GM12891 (cell line): ENCODE measurements around the gene RFX2.

Source experiments
- POLR2AphosphoS5 ChIP-seq: IDR thresholded peaks from 2 replicates; pipeline ENCODE4 v1.6.1; 2011; ENCODE audit warnings: low read depth, low read length, control low read depth
- TAF1 ChIP-seq: IDR thresholded peaks from 2 replicates; pipeline ENCODE4 v1.6.1; 2011; ENCODE audit warnings: low read depth, low read length, control low read depth

DNA sequence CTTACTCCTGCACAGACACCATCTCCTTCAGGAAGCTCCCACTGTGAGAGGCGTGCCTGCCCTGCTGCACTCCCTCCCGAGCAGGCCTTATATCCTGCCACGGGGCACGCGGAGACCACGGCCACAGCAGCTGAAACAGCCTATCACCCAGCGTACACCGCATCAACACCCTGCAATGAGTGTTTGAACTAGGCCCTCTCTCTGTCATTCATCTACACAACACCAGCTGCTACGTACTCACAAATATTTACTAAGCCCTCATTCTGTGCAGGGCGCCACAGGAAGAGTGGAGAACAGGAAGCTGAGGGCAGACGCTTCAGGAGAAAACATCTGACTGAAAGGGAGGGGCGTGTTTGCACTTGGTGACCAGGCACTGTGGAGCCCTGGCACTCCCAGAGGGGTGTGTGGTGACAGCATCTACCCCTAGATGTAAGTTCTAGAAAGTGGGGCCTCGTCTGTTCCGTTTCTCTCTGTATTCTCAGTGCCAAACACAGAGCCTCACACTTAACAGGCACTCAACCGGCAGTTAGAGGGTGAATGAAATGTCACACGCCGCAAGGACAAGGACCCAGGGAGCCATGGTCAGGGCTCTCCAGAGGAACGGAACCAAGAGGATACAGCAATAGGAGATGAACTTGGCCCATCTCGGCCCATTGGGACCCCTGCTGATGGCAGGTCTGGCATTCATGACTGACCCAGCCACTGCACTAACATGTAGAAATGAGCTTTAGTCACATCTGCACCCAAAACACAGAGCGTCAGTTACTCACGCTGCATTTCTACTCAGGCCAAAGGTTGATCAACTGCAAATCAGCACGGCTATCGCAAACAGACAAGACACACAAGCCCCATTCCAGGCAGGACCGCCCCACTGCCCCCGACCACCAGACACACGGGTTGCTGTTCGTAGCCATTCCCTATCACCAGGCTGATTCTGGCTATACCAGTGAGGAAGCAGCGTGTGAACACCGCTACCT lies 148.0 kb downstream of the RFX2 start:
- no peak for TF ChIP-seq POLR2AphosphoS5
- no peak for TF ChIP-seq TAF1
